Measurements from ENCODE around the gene AP2A2.
A peak's percentile ranks its signal among the peaks of the same experiment; 100 is the strongest.

AP2A2 gene

GRCh38 chr11:898540-899190, 27.0 kb upstream of the AP2A2 start:
- no peak for DNase-seq (ENCODE audit: low spot score)

- no peak for DNase-seq (ENCODE audit: low spot score)
These were observed 25.9 kb upstream of the AP2A2 start for GRCh38 chr11:899724-900123.

- no peak for DNase-seq (ENCODE audit: low spot score)
These were observed 25.1 kb upstream of the AP2A2 start for GRCh38 chr11:900545-900944.

- no peak for DNase-seq (ENCODE audit: low spot score)
These were observed 24.1 kb upstream of the AP2A2 start for GRCh38 chr11:901452-902061.

- no peak for DNase-seq (ENCODE audit: low spot score)
These were observed 21.3 kb upstream of the AP2A2 start for GRCh38 chr11:904380-904779.

GRCh38 chr11:905952-906351, 19.7 kb upstream of the AP2A2 start:
- no peak for DNase-seq (ENCODE audit: low spot score)

GRCh38 chr11:907668-908067, 18.0 kb upstream of the AP2A2 start:
- DNase-seq (ENCODE audit: low spot score) = no peak

- no peak for DNase-seq (ENCODE audit: low spot score)
These were observed 17.4 kb upstream of the AP2A2 start for GRCh38 chr11:908273-908672.

GRCh38 chr11:909406-909805, 16.3 kb upstream of the AP2A2 start:
- DNase-seq (ENCODE audit: low spot score) = no peak

- no peak for DNase-seq (ENCODE audit: low spot score)
These were observed 15.6 kb upstream of the AP2A2 start for GRCh38 chr11:910044-910588.

GRCh38 chr11:910589-911030, 15.1 kb upstream of the AP2A2 start, which contains the start of gene CHID1:
CHID1 (minus strand) TSS chr11:910810; CDS start chr11:904816, 5,994 bp downstream.
- peak; percentile 69 for DNase-seq (ENCODE audit: low spot score)

- no peak for DNase-seq (ENCODE audit: low spot score)
These were observed 14.4 kb upstream of the AP2A2 start for GRCh38 chr11:911031-911889.

- no peak for DNase-seq (ENCODE audit: low spot score)
These were observed 13.8 kb upstream of the AP2A2 start for GRCh38 chr11:911890-912219.

- no peak for DNase-seq (ENCODE audit: low spot score)
These were observed 13.4 kb upstream of the AP2A2 start for GRCh38 chr11:912266-912665.

GRCh38 chr11:913043-913442, 12.6 kb upstream of the AP2A2 start:
- DNase-seq (ENCODE audit: low spot score) = no peak

- DNase-seq (ENCODE audit: low spot score) = no peak
These were observed 11.5 kb upstream of the AP2A2 start for GRCh38 chr11:914204-914603.

GRCh38 chr11:914747-915501, 10.7 kb upstream of the AP2A2 start:
- DNase-seq (ENCODE audit: low spot score) = peak; percentile 31

GRCh38 chr11:917426-917825, 8.2 kb upstream of the AP2A2 start:
- DNase-seq (ENCODE audit: low spot score) = no peak

GRCh38 chr11:921921-922678, 3.6 kb upstream of the AP2A2 start:
- DNase-seq (ENCODE audit: low spot score) = no peak

GRCh38 chr11:923691-924405, 1.8 kb upstream of the AP2A2 start:
- no peak for DNase-seq (ENCODE audit: low spot score)

Data from pons (tissue), 1 donor.